Heart right ventricle (tissue), 16 donors: ENCODE measurements around the gene NSUN5. TPM values are rescaled to one million over a fixed set of nuclear protein-coding genes. Genes with fewer than 3 reads are reported as not detected.
"Not testable (repeated sequence)": the region's sequence is repeated elsewhere in the genome, so short reads cannot be mapped to it uniquely, and the experiment has no call there.

ENCODE experiments used
- ATAC-seq, 8 donors: fragments of 200-7000 bp; cut with Tn5 transposase; one replicate each; pipeline ENCODE4 v1.9.1; 2020; ENCODE audit warnings: mild to moderate bottlenecking in 8 of 8, moderate library complexity in 8 of 8, moderate number of reproducible peaks in 1 of 8
- DNase-seq, 2 donors: peaks; one replicate each; pipeline ENCODE4 v3.0.0-alpha.2; 2020
- H3K27ac ChIP-seq, 10 donors: fragments of 200-600 bp; sonication (generic) in 2 of 10; one replicate each; pipeline versions ENCODE4 v1.5.0 to v1.8.0; 2020 to 2022; ENCODE audit warnings: mild to moderate bottlenecking in 3 of 10
- H3K27me3 ChIP-seq, 7 donors: fragments of 200-600 bp; one replicate each; pipeline ENCODE4 v1.8.0; 2021 to 2022; ENCODE audit warnings: mild to moderate bottlenecking in 2 of 7
- H3K36me3 ChIP-seq, 9 donors: fragments of 200-600 bp; sonication (generic) in 1 of 9; one replicate each; pipeline versions ENCODE4 v1.5.0 to v1.8.0; 2020 to 2022; ENCODE audit warnings: mild to moderate bottlenecking in 2 of 9
- H3K4me1 ChIP-seq, 9 donors: fragments of 200-600 bp; sonication (generic) in 1 of 9; one replicate each; pipeline versions ENCODE4 v1.5.0 to v1.8.0; 2020 to 2022; ENCODE audit warnings: mild to moderate bottlenecking in 4 of 9
- H3K4me3 ChIP-seq, 10 donors: fragments of 200-600 bp; sonication (generic) in 2 of 10; one replicate each; pipeline versions ENCODE4 v1.5.0 to v1.8.0; 2020 to 2022; ENCODE audit warnings: mild to moderate bottlenecking in 7 of 10, moderate library complexity in 2 of 10
- H3K9me3 ChIP-seq, 11 donors: fragments of 200-600 bp in 10 of 11; sonication (generic) in 2 of 11; one replicate each; pipeline versions ENCODE4 v1.5.0 to v1.8.0; 2013 to 2022; ENCODE audit warnings: mild to moderate bottlenecking in 2 of 11, control low read depth in 1 of 11, moderate library complexity in 1 of 11
- WGBS, 2 donors: extraction: QIAGEN DNeasy Blood & Tissue Kit; methylation state at CpG; one replicate each; pipeline ENCODE4 v1.1.7; 2013; ENCODE audit warnings: inconsistent platforms in 1 of 2; 5-methylcytosine and 5-hydroxymethylcytosine counted together
- intact Hi-C, 10 donors: fragments of 100-400 bp; cut with DNase I; formaldehyde crosslinking; loops; one replicate each; pipeline versions ENCODE4 v1.11.1 to v1.14.2; 2022
- polyA plus RNA-seq, 2 donors: library from polyadenylated mRNA; stranded (reverse); fragments of 200-250 nt; gene quantifications; one replicate each; pipeline ENCODE4 v1.2.3, GENCODE V29; 2013
- total RNA-seq, 10 donors: library from RNA; stranded (reverse); fragmentation: NEBNext Ultra II Directional in 3 of 10; extraction: Animal tissue kit (Norgen Biotek cat#: 25700) in 3 of 10; gene quantifications; one replicate each; pipeline versions ENCODE4 v1.2.1 to v1.2.4, GENCODE V29; 2021 to 2023
- TF ChIP-seq, protein P1 (sequence below), 9 donors: fragments of 200-600 bp; sonication (generic) in 2 of 9; IDR thresholded peaks; one replicate each; pipeline versions ENCODE4 v1.5.0 to v1.8.0; 2021 to 2022; ENCODE audit warnings: antibody characterized with exemption in 9 of 9, mild to moderate bottlenecking in 5 of 9, moderate library complexity in 1 of 9
- donor health status: Arrhythmogenic right ventricular cardiomyopathy.
- donor health status: ischemic (EF 13 %, LVEDD 7.1; RV severe dilation, severe dysfunction).
- donor health status: healthy with polysubstance abuse.
- donor health status: DM: no; HTN: yes; CAD: no.
- donor health status: DM: no; HTN: no; CAD: no.
- donor health status: ischemic (EF 25% LVEDD 6.9; RV normal size, moderate dysfunction).
- donor health status: ischemic (EF 25% LVEDD 5.7; RV mildly dilated, moderate dysfunction).
- donor health status: healthy.
- donor health status: DM: yes; HTN: yes; CAD: no.
- donor health status: Ischemic cardiomyopathy.
- donor health status: ischemic (EF 35%, LVEDD 5.7; RV mildly dilated, moderate dysfunction).
- donor health status: nonischemic (EF 11% LVEDD 7.7; RV severe dilation, severe dysfunction).
- donor health status: DM: yes; HTN: yes; CAD: no.
- donor health status: PGD.
- donor health status: ischemic (EF 29% LVEDD 5.4; RV normal size, mild dysfunction).
- donor health status: nonischemic (EF 23%, LVEDD 6.1; RV moderate dilation, normal function).

The NSUN5 gene
- total and polyA plus RNA-seq, 12 donors = 11.2 to 36.8 (median 14.5) TPM

DNA sequence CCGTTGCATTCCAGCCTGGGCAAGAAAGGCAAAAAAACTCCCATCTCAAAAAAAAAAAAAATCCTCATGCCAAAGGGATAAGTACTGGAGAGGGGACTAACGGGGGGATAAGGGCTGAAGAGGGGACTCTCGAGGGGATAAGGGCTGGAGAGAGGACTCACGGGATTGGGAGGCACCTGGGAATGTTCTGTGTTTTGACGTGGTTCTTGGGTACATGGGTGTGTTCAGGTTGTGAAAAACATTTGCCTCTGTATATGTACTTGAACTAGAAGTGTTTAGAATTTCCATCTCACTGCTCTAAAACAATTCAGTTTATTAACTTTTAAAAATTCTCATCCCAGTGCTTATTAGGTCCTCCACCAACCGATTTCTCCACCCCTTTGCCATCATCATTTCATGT is 23.8 kb upstream of the NSUN5 start:
- 74 to 75% methylated on average over 6 of the region's 6 CpGs for WGBS, 2 donors
- TF ChIP-seq, protein P1, sequence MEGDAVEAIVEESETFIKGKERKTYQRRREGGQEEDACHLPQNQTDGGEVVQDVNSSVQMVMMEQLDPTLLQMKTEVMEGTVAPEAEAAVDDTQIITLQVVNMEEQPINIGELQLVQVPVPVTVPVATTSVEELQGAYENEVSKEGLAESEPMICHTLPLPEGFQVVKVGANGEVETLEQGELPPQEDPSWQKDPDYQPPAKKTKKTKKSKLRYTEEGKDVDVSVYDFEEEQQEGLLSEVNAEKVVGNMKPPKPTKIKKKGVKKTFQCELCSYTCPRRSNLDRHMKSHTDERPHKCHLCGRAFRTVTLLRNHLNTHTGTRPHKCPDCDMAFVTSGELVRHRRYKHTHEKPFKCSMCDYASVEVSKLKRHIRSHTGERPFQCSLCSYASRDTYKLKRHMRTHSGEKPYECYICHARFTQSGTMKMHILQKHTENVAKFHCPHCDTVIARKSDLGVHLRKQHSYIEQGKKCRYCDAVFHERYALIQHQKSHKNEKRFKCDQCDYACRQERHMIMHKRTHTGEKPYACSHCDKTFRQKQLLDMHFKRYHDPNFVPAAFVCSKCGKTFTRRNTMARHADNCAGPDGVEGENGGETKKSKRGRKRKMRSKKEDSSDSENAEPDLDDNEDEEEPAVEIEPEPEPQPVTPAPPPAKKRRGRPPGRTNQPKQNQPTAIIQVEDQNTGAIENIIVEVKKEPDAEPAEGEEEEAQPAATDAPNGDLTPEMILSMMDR (IDR thresholded peaks at IDR 0.05) = no peak

DNA sequence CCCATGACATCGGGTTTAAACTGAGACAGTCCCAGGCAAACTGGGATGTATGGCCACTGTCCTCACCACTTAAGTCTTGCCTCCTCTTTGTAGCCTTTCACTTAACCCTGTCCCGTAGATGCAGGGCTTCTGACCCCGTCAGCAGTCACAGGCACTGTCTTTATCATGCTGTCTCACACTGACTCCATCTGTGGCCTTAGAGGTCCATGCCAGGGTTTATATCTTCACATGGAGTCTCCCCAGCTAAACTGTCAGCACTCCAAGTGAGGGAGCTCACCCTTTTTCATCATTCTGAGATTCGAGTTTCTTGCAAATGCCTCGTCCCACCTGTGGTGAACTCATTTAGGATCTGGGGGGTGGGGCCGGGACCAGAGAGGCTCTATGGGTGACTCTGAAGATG is 22.1 kb upstream of the NSUN5 start:
- Histone ChIP-seq H3K27ac (peak overlapping the region in 1 of 10 donors; percentile 63), H3K4me3 (no peak overlapping the region), H3K4me1 (peaks cover 0 to 10% (median 0%) of the 10 kb centered on the region in 9 donors), H3K36me3 (no peaks in the 10 kb centered on the region), H3K9me3 (no peaks in the 10 kb centered on the region), H3K27me3 (no peaks in the 10 kb centered on the region)
- DNase-seq (no peak), ATAC-seq (no peak)
- 50 to 56% methylated on average over 6 of the region's 6 CpGs for WGBS, 2 donors
- TF ChIP-seq, protein P1 (IDR thresholded peaks at IDR 0.05) = no peak
- intact Hi-C loops = loop anchor here in 1 of 10 donors (10.0 kb wide), 1 partner anchor 114 kb away; no protein-coding TSS in a partner anchor

More for the DNA sequence above, 23.8 kb upstream of the NSUN5 start:
- H3K27me3 ChIP-seq = no peaks in the 10 kb centered on the region
- ATAC-seq = no peak
- peaks cover 0 to 10% (median 0%) of the 10 kb centered on the region in 9 donors for H3K4me1 ChIP-seq
- H3K4me3 ChIP-seq = no peak overlapping the region
- intact Hi-C loops = loop anchor here in 1 of 10 donors (10.0 kb wide), 1 partner anchor 112 kb away; no protein-coding TSS in a partner anchor
- no peaks in the 10 kb centered on the region for H3K9me3 ChIP-seq
- H3K36me3 ChIP-seq = no peaks in the 10 kb centered on the region
- H3K27ac ChIP-seq = no peak overlapping the region
- no peak for DNase-seq

DNA sequence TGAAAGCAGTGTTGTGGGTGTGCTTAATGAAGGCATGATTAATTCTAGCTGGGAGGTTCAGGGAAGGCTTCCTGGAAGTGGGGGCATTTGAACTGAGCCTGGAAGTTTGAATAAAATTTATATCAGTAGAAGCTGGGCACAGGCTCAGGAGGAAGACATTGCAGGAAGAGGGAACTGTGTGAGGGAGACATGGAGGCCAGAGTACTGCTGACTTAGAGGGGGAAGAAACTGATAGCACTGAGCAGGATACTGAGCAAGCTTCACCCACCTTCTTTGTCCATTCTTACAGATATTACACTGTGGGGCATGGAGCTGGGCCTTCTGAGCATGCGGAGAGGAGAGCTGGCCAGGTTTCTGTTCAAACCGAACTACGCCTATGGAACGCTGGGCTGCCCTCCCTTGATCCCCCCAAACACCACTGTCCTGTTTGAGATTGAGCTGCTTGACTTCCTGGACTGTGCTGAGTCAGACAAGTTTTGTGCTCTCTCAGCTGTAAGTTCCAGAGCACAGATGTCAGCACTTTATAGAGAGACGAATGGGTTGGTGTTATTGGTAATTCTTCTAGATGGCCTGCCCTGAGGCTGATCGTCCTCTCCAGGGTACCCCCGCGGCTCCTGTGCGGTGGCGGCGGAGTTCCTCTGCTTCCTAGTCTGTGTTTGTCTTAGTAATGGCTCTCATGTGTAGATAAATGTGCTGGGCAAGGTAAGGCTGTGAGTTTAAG is 21.4 kb upstream of the NSUN5 start:
- 32 to 57% methylated on average over 11 of the region's 11 CpGs for WGBS, 2 donors
- H3K27ac ChIP-seq = peak overlapping the region in 1 of 10 donors; percentile 63
- intact Hi-C loops = loop anchor here in 1 of 10 donors (10.0 kb wide), 1 partner anchor 115 kb away; no protein-coding TSS in a partner anchor
- TF ChIP-seq, protein P1 (IDR thresholded peaks at IDR 0.05) = no peak
- H3K4me3 ChIP-seq = no peak overlapping the region
- DNase-seq = no peak
- H3K4me1 ChIP-seq = peaks cover 0 to 10% (median 0%) of the 10 kb centered on the region in 9 donors
- ATAC-seq = peak in 6 of 8 donors; percentile 53 to 75 (median 69)
- no peaks in the 10 kb centered on the region for H3K27me3 ChIP-seq
- H3K36me3 ChIP-seq = no peaks in the 10 kb centered on the region
- no peaks in the 10 kb centered on the region for H3K9me3 ChIP-seq

DNA sequence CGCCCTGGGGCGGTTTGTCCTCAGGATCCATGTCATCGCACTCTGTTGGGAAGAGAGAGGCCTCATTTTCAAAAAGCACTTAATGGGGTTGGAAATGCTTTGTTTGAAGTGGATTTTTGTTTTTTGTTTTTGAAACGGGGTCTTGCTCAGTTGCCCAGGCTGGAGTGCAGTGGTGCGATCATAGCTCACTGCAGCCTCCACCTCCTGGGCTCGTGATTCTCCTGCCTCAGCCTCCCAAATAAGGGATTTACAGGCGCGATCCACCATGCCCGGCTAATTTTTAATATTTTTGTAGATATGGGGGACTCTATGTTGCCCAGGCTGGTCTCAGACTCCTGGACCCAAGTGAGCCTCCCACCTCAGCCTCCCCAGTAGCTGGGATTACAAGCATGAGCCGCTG is 20.1 kb upstream of the NSUN5 start:
- no peak for DNase-seq
- peaks cover 0 to 19% (median 0%) of the 10 kb centered on the region in 9 donors for H3K4me1 ChIP-seq
- no peaks in the 10 kb centered on the region for H3K9me3 ChIP-seq
- TF ChIP-seq, protein P1 (IDR thresholded peaks at IDR 0.05) = no peak
- H3K27ac ChIP-seq = no peak overlapping the region
- H3K27me3 ChIP-seq = peaks cover 0 to 4% (median 0%) of the 10 kb centered on the region in 7 donors
- 97 to 98% methylated on average over 10 of the region's 10 CpGs for WGBS, 2 donors
- H3K36me3 ChIP-seq = no peaks in the 10 kb centered on the region
- intact Hi-C loops = no loop called here
- ATAC-seq = no peak
- no peak overlapping the region for H3K4me3 ChIP-seq

DNA sequence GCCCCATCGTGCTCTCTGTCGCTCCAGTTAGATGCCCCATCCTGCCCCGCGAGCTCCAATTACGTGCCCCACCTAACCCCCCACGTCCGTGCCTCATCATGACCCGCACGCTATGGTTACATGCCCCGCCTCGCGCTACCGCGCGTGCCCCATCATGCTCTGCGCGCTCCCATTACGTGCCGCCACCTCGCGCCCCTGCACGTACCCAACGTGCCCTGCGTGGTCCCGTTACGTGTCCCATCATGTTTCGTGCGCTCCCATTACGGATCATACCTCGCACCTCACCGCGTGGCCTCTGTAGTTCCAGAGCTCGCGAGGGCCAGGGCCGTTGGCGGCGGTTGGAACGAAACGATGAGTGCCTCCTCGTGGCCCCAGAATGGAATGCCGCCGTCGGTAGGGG is 19.3 kb upstream of the NSUN5 start, which contains the start of the genes FKBP6 and TRIM50:
TSS of gene FKBP6 (plus strand) at position 240 of the 400 bp plus-strand sequence. CDS start 268 bp downstream, outside the sequence.
TSS of gene TRIM50 (minus strand) at position 161 of the 400 bp plus-strand sequence. CDS start 3,295 bp downstream, outside the sequence.
- DNase-seq, intact Hi-C loops, H3K27ac ChIP-seq, H3K27me3 ChIP-seq, H3K36me3 ChIP-seq, H3K4me3 ChIP-seq, H3K9me3 ChIP-seq: not testable (repeated sequence)
- WGBS, 2 donors = 90 to 94% methylated on average over 40 to 41 of the region's 43 CpGs
- peaks cover 0 to 21% (median 0%) of the 10 kb centered on the region in 9 donors for H3K4me1 ChIP-seq
- peak in 1 of 8 donors; percentile 14 for ATAC-seq

DNA sequence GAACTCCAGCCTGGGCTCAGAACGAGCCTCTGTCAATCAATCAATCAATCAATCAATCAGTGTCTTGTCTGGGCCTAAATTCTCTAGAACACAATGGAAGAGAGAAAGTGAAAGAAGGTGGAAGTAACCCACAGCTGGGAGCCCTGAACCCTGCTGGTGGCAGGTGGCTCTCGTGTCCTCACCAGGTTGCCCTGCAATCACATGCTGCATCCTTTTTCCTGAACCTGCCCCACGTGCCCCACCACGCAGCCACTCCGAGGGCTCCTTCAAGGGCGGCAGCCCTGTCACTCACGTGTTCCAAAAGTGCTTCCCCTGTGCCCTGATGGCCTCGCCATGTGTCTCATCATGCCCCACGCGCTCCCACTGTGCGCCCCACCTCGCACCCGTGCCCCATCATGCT is 18.8 kb upstream of the NSUN5 start:
- H3K4me1 ChIP-seq = peaks cover 0 to 21% (median 0%) of the 10 kb centered on the region in 9 donors
- 82 to 84% methylated on average over 7 to 11 of the region's 13 CpGs for WGBS, 2 donors
- intact Hi-C loops, H3K4me3 ChIP-seq, H3K27ac ChIP-seq, H3K9me3 ChIP-seq, ATAC-seq, H3K36me3 ChIP-seq, H3K27me3 ChIP-seq, DNase-seq: not testable (repeated sequence)

DNA sequence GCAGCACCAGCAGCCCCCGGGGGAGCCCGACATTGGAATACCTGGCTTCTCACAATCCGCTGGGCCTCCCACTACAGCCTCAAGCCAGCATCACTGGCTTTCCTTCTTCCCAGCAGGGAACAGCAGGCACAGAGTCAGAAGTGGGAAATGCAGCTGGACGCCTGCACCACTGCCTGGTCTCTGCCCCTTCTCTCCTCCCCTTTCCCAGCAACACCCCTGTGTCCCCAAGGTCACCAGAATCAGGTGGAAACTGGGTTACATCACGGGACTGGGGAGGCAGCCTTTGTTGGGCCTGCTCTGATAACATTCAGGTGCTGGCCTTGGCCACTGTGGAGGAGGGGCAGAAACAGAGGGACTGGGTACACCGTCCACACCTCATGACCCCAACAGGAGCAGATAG is 16.8 kb upstream of the NSUN5 start:
- H3K36me3 ChIP-seq, intact Hi-C loops, ATAC-seq, H3K27ac ChIP-seq, H3K27me3 ChIP-seq, DNase-seq, H3K9me3 ChIP-seq, H3K4me3 ChIP-seq: not testable (repeated sequence)
- H3K4me1 ChIP-seq = peaks cover 0 to 13% (median 0%) of the 10 kb centered on the region in 9 donors
- 80 to 94% methylated on average over 6 of the region's 6 CpGs for WGBS, 2 donors
